Kidney epithelial cell (primary cell): Measurements from ENCODE around the gene ACAP3. TPM values are rescaled to one million over a fixed set of nuclear protein-coding genes. Genes with fewer than 3 reads are reported as not detected.

Source experiments
- DNase-seq: peaks from one replicate; pipeline ENCODE4 v3.0.0-alpha.2; 2010; ENCODE audit warnings: low read depth
- H3K27me3 ChIP-seq: 2 replicates; pipeline ENCODE4 v1.6.0; 2011; ENCODE audit warnings: low read length; ENCODE audit not compliant: control insufficient read depth, insufficient read depth
- H3K36me3 ChIP-seq: 2 replicates; pipeline ENCODE4 v1.5.1; 2011; ENCODE audit warnings: low read length; ENCODE audit not compliant: control insufficient read depth, insufficient read depth
- H3K4me3 ChIP-seq: 2 replicates; pipeline ENCODE4 v1.5.1; 2011; ENCODE audit warnings: low read depth, mild to moderate bottlenecking, control low read depth, low read length
- total RNA-seq: library from RNA; depleted of rRNA; stranded (reverse); fragments of >200 nt; gene quantifications from 2 replicates; pipeline ENCODE4 v1.2.3, GENCODE V29; 2015
- TF ChIP-seq, protein P1 (sequence below): IDR thresholded peaks from 2 replicates; pipeline ENCODE4 v1.5.1; 2011; ENCODE audit warnings: mild to moderate bottlenecking, moderate library complexity, low read length, control low read depth, inconsistent platforms; ENCODE audit not compliant: insufficient read depth, poor library complexity, severe bottlenecking

Gene ACAP3
- total RNA-seq, 1 donor from 2014 or later, result 37.9 TPM

DNA sequence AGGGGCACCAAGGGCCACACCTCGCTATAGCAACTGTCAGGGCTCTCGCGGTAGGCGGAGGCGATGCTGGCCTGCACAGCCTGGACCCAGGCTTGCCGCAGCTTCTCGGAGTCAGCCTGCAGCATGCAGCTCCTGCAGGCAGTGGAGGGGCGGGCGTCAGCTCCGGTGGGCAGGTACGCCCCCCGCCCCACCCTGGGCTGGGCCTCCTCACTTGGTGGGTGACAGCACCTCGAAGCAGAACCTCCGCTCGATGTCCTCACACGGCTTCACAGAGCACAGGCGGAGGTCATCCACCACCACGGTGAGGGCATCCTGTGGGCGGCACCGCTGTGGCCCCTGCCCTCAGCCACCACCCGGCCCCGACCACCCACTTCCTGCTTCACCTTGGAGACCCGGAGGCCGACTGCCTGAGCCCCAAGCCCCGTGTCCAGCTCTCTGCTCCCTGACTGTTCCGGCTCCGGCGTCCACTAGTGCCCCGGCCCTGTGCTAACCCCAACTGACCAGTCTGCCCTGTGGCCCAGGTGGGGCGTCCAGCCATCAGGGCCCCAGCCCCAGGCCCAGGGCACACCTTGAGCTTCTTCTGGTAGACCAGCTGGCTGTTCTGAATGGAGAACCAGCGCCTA, 9.8 kb downstream of the ACAP3 start:
- H3K27me3 ChIP-seq, result no peaks in the 10 kb centered on the region
- H3K36me3 ChIP-seq, result no peaks in the 10 kb centered on the region
- TF ChIP-seq, protein P1, sequence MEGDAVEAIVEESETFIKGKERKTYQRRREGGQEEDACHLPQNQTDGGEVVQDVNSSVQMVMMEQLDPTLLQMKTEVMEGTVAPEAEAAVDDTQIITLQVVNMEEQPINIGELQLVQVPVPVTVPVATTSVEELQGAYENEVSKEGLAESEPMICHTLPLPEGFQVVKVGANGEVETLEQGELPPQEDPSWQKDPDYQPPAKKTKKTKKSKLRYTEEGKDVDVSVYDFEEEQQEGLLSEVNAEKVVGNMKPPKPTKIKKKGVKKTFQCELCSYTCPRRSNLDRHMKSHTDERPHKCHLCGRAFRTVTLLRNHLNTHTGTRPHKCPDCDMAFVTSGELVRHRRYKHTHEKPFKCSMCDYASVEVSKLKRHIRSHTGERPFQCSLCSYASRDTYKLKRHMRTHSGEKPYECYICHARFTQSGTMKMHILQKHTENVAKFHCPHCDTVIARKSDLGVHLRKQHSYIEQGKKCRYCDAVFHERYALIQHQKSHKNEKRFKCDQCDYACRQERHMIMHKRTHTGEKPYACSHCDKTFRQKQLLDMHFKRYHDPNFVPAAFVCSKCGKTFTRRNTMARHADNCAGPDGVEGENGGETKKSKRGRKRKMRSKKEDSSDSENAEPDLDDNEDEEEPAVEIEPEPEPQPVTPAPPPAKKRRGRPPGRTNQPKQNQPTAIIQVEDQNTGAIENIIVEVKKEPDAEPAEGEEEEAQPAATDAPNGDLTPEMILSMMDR, result no peak
- H3K4me3 ChIP-seq, result no peak overlapping the region
- no peak for DNase-seq

DNA sequence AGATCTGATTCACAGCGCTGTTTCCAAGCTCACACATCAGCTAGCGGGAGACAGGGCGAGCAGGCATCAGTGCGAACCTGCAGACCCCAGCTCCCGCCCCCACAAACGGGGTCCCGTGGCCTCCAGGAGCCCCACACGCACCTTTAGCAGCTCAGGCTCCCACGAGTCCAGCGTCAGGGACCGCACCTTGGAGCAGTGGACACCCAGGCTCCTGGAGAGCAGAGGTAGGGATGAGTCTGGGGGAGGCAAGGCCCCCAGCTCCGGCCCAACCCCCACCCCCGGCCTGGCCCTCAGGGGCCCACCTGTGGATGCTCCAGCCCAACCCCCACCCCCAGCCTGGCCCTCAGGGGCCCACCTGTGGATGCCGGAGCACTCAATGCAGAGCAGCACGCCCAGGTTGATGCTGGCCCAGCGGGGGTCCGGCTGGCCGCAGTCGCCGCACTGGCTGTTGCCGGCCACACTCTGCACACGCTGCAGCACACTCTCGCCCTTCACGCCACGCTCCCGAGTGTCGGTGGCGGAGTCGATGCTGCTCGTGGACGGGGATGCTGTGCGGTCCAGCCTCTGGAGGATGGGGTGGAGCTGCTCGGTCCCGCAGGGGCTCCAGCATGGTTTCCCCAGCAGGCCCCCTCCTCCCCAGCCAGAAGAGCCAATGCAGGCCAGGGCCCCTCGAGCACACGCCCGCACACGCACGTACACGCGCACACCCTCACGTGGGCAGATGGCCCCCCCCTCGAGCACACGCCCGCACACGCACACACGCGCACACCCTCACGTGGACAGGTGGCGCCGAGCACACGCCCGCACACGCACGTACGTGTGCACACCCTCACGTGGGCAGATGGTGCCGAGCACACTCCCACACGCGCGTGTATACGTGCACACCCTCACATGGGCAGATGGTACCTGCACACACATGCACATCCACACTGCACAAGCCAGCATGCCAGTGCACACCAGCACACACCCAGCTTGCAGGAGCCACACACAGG, 11.4 kb downstream of the ACAP3 start:
- Histone ChIP-seq H3K36me3 (no peaks in the 10 kb centered on the region), H3K4me3 (no peak overlapping the region), H3K27me3 (no peaks in the 10 kb centered on the region)
- DNase-seq, result no peak
- TF ChIP-seq, protein P1, result no peak

DNA sequence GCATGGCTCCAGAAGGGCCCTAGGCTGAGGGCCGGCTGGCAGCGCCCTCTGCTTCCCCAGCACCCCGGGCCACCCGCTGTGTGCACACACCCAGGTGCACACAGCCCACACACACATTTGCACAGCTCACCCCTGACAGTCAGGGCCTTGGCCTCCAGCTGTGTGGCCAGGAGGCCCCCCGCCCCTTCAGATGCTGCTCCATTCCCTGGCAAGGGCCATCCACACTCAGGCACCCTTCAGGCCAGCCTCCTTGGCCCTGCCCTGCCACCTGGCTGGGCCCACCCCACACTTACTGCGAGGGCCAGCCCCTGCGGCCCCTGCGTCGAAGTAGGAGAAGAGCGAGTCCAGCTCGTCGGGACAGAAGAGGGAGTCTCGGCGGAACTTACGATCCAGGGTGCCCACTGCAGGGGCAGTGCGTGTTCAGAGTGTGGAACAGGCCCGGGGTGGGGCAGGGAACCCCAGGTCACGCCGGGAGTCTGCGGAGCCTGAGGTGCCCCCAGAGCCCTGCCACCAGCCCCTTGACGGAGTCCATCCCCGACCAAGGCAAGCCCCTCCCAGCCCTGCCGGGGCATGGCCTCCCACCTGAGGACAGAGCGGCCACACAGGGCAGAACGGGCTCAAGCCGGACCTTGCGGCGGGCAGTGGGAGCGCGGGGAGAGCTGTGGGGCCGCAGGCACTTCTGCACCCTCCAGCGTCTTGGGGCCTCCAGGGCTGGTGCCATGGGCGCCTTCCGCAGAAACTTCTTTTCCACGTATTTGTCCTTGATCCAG, 12.4 kb downstream of the ACAP3 start:
- Histone ChIP-seq H3K27me3 (peaks cover 5% of the 10 kb centered on the region), H3K36me3 (no peaks in the 10 kb centered on the region), H3K4me3 (no peak overlapping the region)
- no peak for DNase-seq
- TF ChIP-seq, protein P1, result no peak

DNA sequence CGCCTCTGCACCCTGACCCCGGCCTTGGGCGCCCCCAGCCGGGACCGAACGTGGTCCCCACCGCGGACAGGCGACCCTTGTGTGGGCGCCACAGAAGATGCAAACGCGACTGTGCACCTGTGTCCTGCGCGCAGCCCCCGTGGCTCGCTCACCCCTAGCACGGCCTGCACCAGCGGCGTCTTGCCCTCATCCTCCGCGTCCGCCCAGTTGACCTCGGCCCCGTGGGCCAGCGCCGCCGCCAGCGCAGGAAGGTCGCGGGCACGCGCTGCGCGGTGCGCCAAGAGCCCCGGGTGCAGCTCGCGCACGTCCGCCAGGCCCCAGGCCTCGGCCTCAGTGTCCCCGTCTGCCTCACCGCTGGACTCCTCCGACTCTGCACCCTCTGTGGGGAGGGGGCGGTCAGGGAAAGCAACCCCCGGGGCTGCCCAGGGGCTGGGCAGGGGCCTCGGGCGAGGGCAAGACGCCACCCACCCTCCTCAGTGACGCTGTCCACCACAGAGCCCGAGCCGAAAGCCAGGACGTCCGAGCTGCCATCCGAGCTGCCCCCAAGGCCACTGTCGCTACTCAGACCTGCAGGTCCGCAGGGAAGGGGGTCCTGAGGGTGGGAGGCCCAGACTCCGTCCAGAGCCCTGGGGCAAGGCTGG, 13.4 kb downstream of the ACAP3 start:
- TF ChIP-seq, protein P1, result no peak
- Histone ChIP-seq H3K4me3 (no peak overlapping the region), H3K27me3 (peaks cover 5% of the 10 kb centered on the region), H3K36me3 (no peaks in the 10 kb centered on the region)
- no peak for DNase-seq
